ENCODE measurements around the gene BYSL.

Gene BYSL

DNA sequence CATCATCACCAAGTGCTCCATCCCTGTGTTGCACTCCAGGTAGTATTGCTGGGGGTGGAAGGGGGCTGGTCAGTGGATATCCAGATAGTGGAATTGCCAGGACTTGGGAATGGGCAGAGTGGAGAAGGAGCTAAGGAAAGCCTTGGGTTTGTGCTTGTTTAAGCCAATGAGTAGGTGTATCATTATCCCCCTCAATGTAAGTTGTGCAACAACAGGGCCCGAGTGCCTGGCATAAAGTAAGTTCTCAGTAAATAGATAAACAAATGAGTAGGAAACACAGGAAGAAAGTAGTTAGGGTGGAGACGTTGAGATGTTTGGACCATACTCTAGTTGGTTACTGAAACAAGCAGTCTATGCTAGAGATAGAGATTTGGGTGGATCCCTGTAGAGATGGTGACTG, 10.5 kb downstream of the BYSL start:
- H3K4me3 ChIP-seq, result no peak overlapping the region
- H3K27ac ChIP-seq, result no peak overlapping the region
- TF ChIP-seq, protein P1, sequence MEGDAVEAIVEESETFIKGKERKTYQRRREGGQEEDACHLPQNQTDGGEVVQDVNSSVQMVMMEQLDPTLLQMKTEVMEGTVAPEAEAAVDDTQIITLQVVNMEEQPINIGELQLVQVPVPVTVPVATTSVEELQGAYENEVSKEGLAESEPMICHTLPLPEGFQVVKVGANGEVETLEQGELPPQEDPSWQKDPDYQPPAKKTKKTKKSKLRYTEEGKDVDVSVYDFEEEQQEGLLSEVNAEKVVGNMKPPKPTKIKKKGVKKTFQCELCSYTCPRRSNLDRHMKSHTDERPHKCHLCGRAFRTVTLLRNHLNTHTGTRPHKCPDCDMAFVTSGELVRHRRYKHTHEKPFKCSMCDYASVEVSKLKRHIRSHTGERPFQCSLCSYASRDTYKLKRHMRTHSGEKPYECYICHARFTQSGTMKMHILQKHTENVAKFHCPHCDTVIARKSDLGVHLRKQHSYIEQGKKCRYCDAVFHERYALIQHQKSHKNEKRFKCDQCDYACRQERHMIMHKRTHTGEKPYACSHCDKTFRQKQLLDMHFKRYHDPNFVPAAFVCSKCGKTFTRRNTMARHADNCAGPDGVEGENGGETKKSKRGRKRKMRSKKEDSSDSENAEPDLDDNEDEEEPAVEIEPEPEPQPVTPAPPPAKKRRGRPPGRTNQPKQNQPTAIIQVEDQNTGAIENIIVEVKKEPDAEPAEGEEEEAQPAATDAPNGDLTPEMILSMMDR (IDR thresholded peaks at IDR 0.05), result no peak
- no peak for DNase-seq (ENCODE audit: low spot score)

DNA sequence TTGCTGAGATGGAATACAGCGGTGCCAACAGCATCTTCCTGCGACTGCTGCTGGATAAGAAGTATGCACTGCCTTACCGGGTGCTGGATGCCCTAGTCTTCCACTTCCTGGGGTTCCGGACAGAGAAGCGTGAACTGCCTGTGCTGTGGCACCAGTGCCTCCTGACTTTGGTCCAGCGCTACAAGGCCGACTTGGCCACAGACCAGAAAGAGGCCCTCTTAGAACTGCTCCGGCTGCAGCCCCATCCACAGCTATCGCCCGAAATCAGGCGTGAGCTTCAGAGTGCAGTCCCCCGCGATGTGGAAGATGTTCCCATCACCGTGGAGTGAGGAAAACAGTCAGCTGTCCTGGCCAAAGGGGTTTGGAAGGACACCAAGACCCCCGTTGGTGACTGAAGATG, 11.1 kb downstream of the BYSL start:
- TF ChIP-seq, protein P1 (IDR thresholded peaks at IDR 0.05), result no peak

DNA sequence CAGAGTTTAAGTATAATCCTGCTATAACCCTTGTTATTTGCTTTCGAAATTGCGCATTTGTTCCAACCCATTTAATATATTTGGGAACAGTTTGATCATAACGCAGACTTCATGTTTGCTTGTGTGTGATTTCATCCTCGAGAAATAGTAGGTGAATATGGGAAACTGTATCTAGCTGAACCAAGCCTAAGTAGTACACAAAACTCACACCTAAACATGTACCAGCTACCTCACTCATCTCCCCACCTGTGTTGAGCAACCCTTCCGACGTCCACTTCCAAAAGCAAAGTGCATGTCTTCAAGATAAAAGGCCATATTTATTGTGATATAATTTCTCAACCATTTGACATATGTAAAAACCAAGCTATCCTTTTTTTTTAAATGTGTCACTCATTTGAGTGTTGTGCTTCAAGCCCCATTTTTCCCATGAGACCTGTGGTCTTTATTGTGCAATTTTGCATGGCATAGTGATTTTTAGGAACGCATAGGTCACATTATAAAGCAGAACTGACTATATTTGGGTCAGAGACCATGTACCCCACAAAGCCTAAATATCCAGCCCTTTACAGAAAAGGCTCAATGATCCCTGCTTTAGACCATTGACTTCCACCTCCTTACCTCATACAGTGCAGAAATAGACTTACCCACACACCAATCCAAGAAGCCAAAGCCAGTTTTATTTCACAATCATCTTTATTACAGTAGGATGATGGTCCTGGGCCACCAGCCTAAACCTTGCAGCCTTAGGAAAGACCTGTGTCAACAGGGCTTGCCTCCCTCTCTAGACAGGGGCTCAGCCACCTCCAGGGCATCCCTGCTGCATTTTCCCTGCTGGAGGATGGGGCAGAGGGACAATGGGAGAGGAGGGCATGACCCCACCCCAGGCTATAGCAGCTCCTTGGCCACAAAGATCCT, 13.2 kb downstream of the BYSL start:
- no peak overlapping the region for H3K4me3 ChIP-seq
- TF ChIP-seq, protein P1 (IDR thresholded peaks at IDR 0.05), result no peak
- H3K27ac ChIP-seq, result no peak overlapping the region
- no peak for DNase-seq (ENCODE audit: low spot score)

More for the DNA sequence above, 11.1 kb downstream of the BYSL start:
- DNase-seq (ENCODE audit: low spot score), result no peak
- no peak overlapping the region for H3K4me3 ChIP-seq
- H3K27ac ChIP-seq, result no peak overlapping the region

DNA sequence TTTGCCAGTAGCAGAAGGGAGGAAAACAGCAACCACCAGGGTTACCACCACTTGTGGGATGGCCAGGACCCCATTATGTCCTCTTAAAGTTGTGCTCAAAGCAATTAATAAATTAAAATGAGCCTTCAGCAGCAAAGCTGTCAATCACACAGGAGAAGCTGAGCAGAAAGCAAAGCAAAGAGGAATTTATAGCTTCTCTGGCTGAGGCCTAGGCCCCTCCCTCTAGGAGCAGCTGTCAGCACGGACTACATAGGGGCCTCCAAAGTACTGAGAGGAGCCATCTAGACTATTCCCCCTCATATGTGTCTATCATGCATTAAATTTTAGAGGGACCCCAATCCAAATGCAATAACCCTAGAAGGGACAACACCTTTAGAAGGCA, 13.9 kb downstream of the BYSL start:
- Histone ChIP-seq H3K27ac (no peak overlapping the region), H3K4me3 (no peak overlapping the region)
- no peak for DNase-seq (ENCODE audit: low spot score)
- TF ChIP-seq, protein P1 (IDR thresholded peaks at IDR 0.05), result no peak

DNA sequence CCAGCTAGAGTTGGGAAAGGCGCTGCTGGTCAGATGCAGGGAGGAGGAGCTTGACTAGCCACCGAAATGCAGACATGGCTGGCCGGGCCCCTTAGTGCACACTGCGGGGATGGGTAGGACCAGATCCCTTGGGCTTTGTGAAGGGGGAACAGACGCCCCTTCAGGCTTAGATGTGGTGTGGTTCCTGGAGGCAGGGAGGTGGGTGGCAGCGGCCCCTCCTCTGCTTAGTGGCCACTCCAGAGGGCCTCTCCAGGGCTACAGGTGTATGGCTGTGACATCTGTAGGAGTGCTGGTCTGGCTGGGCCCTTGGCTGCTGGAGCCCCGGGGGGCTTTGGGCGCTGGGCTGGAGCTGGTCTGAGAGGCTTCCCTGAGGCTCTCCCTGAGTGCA, 14.4 kb downstream of the BYSL start:
- TF ChIP-seq, protein P1 (IDR thresholded peaks at IDR 0.05), result no peak
- no peak for DNase-seq (ENCODE audit: low spot score)
- H3K27ac ChIP-seq, result peak overlapping the region in 1 of 2 donors; percentile 55
- H3K4me3 ChIP-seq, result no peak overlapping the region

DNA sequence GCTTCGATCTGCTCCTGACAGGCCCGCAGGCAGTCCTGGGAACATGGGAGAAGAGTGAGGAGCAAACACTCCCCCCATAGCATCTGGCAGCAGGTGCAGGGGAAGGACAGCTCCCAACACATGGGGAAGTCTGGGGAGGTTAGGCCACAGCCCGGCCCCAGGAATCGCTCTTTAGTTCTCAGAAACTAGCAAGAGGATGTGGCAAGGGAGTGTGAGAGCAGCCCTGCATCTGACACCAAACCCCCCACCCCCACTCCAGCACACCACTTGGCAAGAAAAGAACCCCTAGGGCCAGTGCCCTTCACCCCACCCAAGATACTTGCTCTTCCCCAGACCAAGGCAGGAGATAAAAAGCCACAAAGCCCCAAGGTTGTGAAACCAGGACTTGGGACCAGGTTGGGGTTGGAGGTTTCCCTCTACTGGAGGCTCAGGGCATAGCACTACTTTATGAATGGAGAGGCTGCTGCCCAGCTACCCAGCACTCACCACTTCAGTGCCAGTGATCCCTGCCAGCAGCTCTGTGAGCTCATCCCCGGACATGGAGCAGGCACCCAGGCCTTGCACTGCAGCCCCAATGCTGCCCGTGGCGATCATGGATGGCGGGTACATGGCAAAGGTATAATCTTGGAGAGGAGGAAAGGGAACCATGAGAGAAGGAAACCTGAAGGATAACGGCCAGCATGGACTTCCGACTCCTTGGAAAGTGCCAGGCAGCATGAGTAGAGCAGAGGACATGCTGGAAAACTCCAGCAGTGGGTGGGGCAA, 15.0 kb downstream of the BYSL start:
- TF ChIP-seq, protein P1 (IDR thresholded peaks at IDR 0.05), result peak; percentile 72
- Histone ChIP-seq H3K27ac (peak overlapping the region in 1 of 2 donors; percentile 55), H3K4me3 (no peak overlapping the region)
- DNase-seq (ENCODE audit: low spot score), result peak; percentile 77
